Neural progenitor cell (in vitro differentiated cells): ENCODE results near the gene GPX5.

Source experiments
- EZH2 ChIP-seq: fragments of 200-600 bp; sonication (generic); IDR thresholded peaks from 2 replicates; pipeline ENCODE4 v1.6.1; 2017; ENCODE audit warnings: antibody characterized with exemption, mild to moderate bottlenecking, moderate library complexity
- TF ChIP-seq, protein P1 (sequence below): fragments of 200-600 bp; sonication (generic); IDR thresholded peaks from 2 replicates; pipeline ENCODE4 v1.5.1; 2017; ENCODE audit warnings: antibody characterized with exemption, mild to moderate bottlenecking

DNA sequence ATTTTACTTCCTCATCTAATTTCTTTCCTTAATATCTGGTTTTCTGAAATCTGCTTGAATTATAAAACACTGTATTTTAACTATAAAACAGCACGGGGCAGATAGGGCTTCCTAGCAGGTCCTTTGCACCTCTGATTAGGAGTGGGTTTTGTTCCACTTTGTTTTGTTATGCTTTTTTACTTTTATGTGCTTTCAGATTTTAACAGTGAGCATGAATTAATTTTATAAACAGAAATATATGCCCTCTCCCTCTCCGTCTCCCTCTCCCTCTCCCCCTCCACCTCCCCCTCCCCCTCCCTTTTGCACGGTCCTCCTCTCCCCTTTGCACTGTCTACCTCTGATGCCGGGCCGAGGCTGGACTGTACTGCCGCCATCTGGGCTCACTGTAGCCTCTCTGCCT, 24.4 kb upstream of the GPX5 start:
- TF ChIP-seq, protein P1, sequence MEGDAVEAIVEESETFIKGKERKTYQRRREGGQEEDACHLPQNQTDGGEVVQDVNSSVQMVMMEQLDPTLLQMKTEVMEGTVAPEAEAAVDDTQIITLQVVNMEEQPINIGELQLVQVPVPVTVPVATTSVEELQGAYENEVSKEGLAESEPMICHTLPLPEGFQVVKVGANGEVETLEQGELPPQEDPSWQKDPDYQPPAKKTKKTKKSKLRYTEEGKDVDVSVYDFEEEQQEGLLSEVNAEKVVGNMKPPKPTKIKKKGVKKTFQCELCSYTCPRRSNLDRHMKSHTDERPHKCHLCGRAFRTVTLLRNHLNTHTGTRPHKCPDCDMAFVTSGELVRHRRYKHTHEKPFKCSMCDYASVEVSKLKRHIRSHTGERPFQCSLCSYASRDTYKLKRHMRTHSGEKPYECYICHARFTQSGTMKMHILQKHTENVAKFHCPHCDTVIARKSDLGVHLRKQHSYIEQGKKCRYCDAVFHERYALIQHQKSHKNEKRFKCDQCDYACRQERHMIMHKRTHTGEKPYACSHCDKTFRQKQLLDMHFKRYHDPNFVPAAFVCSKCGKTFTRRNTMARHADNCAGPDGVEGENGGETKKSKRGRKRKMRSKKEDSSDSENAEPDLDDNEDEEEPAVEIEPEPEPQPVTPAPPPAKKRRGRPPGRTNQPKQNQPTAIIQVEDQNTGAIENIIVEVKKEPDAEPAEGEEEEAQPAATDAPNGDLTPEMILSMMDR = no peak
- no peak for TF ChIP-seq EZH2
